ENCODE measurements around the gene MYL5.
"Not testable (repeated sequence)": the region's sequence is repeated elsewhere in the genome, so short reads cannot be mapped to it uniquely, and the experiment has no call there.

Gene MYL5

GRCh38 chr4:725391-726234 lies 51.3 kb downstream of the MYL5 start:
- DNase-seq (ENCODE audit: low read depth, low spot score): no peak

DNA sequence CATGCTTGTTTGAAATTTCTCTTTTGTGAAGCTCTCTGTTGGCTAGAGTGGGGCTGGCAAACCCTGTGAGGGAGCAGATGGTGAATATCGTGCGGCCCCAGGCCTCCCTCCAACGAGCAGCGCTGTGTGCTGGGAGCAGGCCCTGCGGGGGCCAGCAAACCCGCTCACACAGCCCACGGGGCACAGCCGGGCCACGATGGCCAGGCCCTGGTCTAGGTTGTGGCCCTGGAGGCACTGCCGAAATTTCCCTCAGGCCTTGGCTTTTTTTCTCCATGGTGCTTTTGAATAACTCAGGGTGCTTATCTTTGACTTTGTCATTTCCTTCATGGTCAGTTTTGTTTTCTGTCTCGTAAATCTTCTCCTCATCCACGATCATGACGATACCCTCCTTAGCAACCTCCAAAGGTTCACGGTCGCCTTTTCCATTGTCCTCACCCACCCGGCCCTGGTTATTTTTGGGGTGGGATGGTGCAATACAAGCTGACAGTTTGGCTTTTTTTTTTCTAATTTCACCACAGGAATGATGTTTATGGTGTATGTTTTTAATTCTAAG lies 52.0 kb downstream of the MYL5 start:
- DNase-seq (ENCODE audit: low read depth, low spot score): no peak

- no peak for DNase-seq (ENCODE audit: low read depth, low spot score)
Measured at GRCh38 chr4:726838-727237, 52.5 kb downstream of the MYL5 start.

DNA sequence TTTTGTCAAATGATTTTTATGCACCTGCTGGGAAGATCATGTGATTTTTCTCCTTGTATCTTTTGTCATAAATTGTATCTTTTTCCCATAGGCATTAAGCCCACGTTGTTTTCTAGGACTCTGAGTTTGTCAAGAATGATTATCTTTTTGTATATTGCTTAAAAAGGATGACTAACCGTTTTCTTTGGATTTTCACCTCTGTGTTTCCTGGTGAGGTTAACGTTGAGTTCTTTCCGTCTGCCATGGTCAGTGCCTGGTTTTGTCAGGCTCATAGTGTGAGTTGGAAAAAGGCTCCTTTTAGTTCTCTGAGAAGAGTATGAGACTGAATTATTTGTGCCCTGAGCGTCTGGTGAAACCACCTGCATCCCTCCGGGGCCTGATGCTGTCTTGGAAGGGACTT lies 53.2 kb downstream of the MYL5 start:
- DNase-seq (ENCODE audit: low read depth, low spot score): no peak

DNA sequence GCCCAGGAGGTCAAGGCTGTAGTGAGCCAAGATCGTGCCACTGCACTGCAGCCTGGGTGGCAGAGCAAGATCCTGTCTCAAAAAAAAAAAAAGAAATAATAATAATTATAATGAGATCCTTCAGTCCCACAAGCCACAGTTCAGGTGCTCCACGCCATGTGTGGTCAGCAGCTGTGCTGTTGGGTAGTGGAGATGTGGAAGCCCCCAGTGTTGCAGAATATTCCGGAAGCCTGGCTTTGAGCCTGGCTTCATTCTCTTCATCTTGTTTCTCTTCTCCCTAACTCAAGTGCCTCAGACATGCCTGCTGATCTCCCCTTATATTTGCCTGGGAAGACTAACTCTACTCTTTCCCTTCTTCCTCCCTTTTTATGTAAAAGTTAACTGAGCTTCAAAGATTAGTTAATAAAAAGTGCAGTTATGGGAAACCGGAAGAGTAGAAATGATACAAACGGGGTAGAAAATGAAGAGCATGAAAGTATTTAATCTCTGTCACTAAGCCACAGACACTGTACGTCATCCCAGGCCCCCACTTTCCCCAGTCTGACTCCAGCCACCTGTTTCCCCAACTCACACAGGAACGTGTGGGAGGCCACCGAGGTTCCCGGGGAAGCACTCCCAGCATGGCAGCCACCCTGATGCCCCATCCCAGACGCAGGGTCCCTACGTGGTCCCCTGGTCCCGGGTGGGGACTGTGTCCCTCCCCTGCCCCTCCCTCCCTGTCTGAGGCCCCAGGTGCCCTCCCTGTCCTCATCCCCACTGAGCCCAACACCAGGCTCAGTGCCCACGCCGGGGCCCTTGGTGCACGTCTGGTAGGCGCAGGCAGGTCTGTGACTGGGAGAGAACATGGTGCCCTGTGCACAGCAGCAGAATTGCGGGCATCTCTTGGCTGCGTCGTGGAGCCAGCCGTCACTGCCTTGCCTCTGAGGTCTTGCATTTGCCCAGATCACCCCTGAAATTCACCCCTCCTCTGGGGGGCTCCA lies 55.3 kb downstream of the MYL5 start:
- DNase-seq (ENCODE audit: low read depth, low spot score): no peak

DNA sequence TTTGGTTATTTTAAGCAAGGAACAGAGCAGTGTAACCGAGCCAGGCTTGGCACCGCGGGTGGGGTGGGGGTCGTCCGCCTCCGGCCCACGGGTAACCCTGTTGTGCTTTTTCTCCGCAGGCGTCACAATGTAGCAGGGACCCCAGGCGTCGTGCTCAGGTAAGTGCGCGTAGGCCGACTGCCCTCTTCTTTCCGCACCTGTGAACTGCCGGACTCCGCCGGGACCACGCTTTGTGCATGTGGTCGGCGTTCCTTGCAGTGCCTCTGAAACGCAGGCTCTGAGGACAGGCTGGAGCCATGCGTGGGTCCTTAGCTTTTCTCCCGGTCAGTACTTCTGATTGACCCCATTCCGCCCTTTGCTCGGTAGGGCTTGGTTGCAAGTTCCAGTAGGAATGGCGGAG lies 56.2 kb downstream of the MYL5 start:
- no peak for DNase-seq (ENCODE audit: low read depth, low spot score)

- DNase-seq (ENCODE audit: low read depth, low spot score): not testable (repeated sequence)
Measured at GRCh38 chr4:730946-731904, 56.9 kb downstream of the MYL5 start.

Measured in astrocyte of the hippocampus (primary cell).